SK-N-SH (cell line): ENCODE measurements around the gene AVPR2. TPM values are rescaled to one million over a fixed set of nuclear protein-coding genes. Genes with fewer than 3 reads are reported as not detected.

Experiments used
- CTCF ChIA-PET: fragments of 300-600, 350-600 bp; formaldehyde crosslinking; extraction: SDS; loops from one replicate; lab custom pipeline; 2021; lab: Yijun Ruan, JAX
- POLR2A ChIA-PET: fragments of 350-600 bp; sonication (Branson Sonifier 250); formaldehyde crosslinking; extraction: SDS; loops from one replicate; lab custom pipeline; 2020; ENCODE audit warnings: antibody characterized with exemption, inconsistent platforms; lab: Yijun Ruan, JAX
- DNase-seq: peaks from one replicate; pipeline ENCODE4 v3.0.0; 2012
- H2AFZ ChIP-seq: fragments of 200-600 bp; sonication (generic); 2 replicates; pipeline ENCODE4 v1.8.1; 2016; ENCODE audit warnings: antibody characterized with exemption, mild to moderate bottlenecking, low read depth
- H3F3A ChIP-seq: fragments of 200-600 bp; sonication (generic); replicated peaks from 2 replicates; pipeline ENCODE3; 2016; ENCODE audit warnings: antibody characterized with exemption, mild to moderate bottlenecking; ENCODE audit not compliant: insufficient read depth
- H3K27ac ChIP-seq, 2 experiments: fragments of 200-500 bp in 1 of 2; fragments of 200-600 bp in 1 of 2; sonication (Bioruptor generic) in 1 of 2; sonication (generic), shearing (Covaris generic) in 1 of 2; 2 replicates each; pipeline versions ENCODE4 v1.5.1 to v1.6.1; 2014 to 2016; ENCODE audit warnings: low read depth in 2 of 2, inconsistent platforms in 1 of 2, low read length in 1 of 2, mild to moderate bottlenecking in 1 of 2, mixed read lengths in 1 of 2
- H3K27me3 ChIP-seq: fragments of 200-600 bp; sonication (generic), shearing (Covaris generic); 2 replicates; pipeline ENCODE4 v1.6.1; 2016; ENCODE audit warnings: mixed run types; ENCODE audit not compliant: insufficient read depth
- H3K36me3 ChIP-seq, 2 experiments: fragments of 200-500 bp in 1 of 2; fragments of 200-600 bp in 1 of 2; sonication (Bioruptor generic) in 1 of 2; sonication (generic) in 1 of 2; replicated peaks in 1 of 2; 2 replicates each; pipeline versions ENCODE3 to v1.5.1; 2014 to 2016; ENCODE audit warnings: low read length in 1 of 2, mild to moderate bottlenecking in 1 of 2; ENCODE audit not compliant: insufficient read depth in 2 of 2, control insufficient read depth in 1 of 2
- H3K4me1 ChIP-seq, 2 experiments: fragments of 200-500 bp in 1 of 2; fragments of 200-600 bp in 1 of 2; sonication (Bioruptor generic) in 1 of 2; sonication (generic), shearing (Covaris generic) in 1 of 2; 2 replicates each; pipeline versions ENCODE4 v1.5.1 to v1.6.1; 2014 to 2016; ENCODE audit warnings: low read depth in 1 of 2, low read length in 1 of 2, mixed run types in 1 of 2; ENCODE audit not compliant: insufficient read depth in 2 of 2, control insufficient read depth in 1 of 2
- H3K4me2 ChIP-seq: fragments of 200-600 bp; sonication (generic), shearing (Covaris generic); 2 replicates; pipeline ENCODE4 v1.6.1; 2017; ENCODE audit warnings: mixed run types
- H3K4me3 ChIP-seq, 2 experiments: fragments of 200-500 bp in 1 of 2; fragments of 200-600 bp in 1 of 2; sonication (Bioruptor generic) in 1 of 2; sonication (generic), shearing (Covaris generic) in 1 of 2; 2 replicates each; pipeline versions ENCODE4 v1.5.1 to v1.8.1; 2014 to 2016; ENCODE audit warnings: low read depth in 2 of 2, inconsistent platforms in 1 of 2, low read length in 1 of 2, mild to moderate bottlenecking in 1 of 2, mixed read lengths in 1 of 2, moderate library complexity in 1 of 2
- H3K79me2 ChIP-seq: fragments of 200-600 bp; sonication (generic); 2 replicates; pipeline ENCODE4 v1.8.1; 2017; ENCODE audit warnings: mild to moderate bottlenecking; ENCODE audit not compliant: insufficient read depth
- H3K9ac ChIP-seq: fragments of 200-600 bp; sonication (generic); 2 replicates; pipeline ENCODE4 v1.6.1; 2017; ENCODE audit warnings: mixed run types
- H3K9me2 ChIP-seq: fragments of 200-600 bp; sonication (generic); 2 replicates; pipeline ENCODE4 v1.6.1; 2017; ENCODE audit warnings: mixed run types
- H3K9me3 ChIP-seq: fragments of 200-600 bp; sonication (generic); 2 replicates; pipeline ENCODE4 v1.6.1; 2017; ENCODE audit warnings: mixed run types, mild to moderate bottlenecking, moderate library complexity
- H4K20me1 ChIP-seq: fragments of 200-600 bp; sonication (generic); 2 replicates; pipeline ENCODE4 v1.6.1; 2017; ENCODE audit warnings: mild to moderate bottlenecking, mixed run types; ENCODE audit not compliant: insufficient read depth
- CTCF ChIP-seq: fragments of 200-600 bp; sonication (generic); IDR thresholded peaks from 2 replicates; pipeline ENCODE4 v1.6.1; 2017; ENCODE audit warnings: antibody characterized with exemption, mild to moderate bottlenecking, moderate library complexity
- EP300 ChIP-seq, 2 experiments: IDR thresholded peaks; 2 replicates each; pipeline versions ENCODE4 v1.4.0 to v1.6.1; 2012; ENCODE audit warnings: borderline replicate concordance in 1 of 2, low read depth in 1 of 2, low read length in 1 of 2
- EZH2phosphoT487 ChIP-seq: fragments of 200-600 bp; sonication (generic); IDR thresholded peaks from 2 replicates; pipeline ENCODE4 v1.6.1; 2017; ENCODE audit warnings: low read depth, mixed run types, mild to moderate bottlenecking, antibody characterized with exemption, moderate library complexity, borderline replicate concordance
- FOSL2 ChIP-seq: IDR thresholded peaks from 2 replicates; pipeline ENCODE4 v1.4.0; 2012; ENCODE audit warnings: low read depth, mild to moderate bottlenecking, moderate library complexity, borderline replicate concordance
- FOXJ3 ChIP-seq: sonication (generic); formaldehyde crosslinking; IDR thresholded peaks from 2 replicates; pipeline ENCODE4 v1.5.1; 2020; ENCODE audit warnings: mild to moderate bottlenecking, missing genetic modification reagents
- FOXM1 ChIP-seq: IDR thresholded peaks from 2 replicates; pipeline ENCODE4 v1.4.0; 2012; ENCODE audit warnings: low read depth, mild to moderate bottlenecking
- GABPA ChIP-seq: IDR thresholded peaks from 2 replicates; pipeline ENCODE4 v1.4.0; 2012; ENCODE audit warnings: low read depth, mild to moderate bottlenecking
- GATA2 ChIP-seq: sonication (generic); formaldehyde crosslinking; IDR thresholded peaks from 2 replicates; pipeline ENCODE4 v1.5.0; 2020; ENCODE audit warnings: mild to moderate bottlenecking, missing genetic modification reagents
- IRF3 ChIP-seq: fragments of 150-350 bp; IDR thresholded peaks from 2 replicates; pipeline ENCODE4 v1.6.1; 2016; ENCODE audit warnings: mild to moderate bottlenecking, low read depth, low read length
- MEF2A ChIP-seq: IDR thresholded peaks from 2 replicates; pipeline ENCODE4 v1.4.0; 2012; ENCODE audit warnings: low read depth, borderline replicate concordance
- NRF1 ChIP-seq: IDR thresholded peaks from 2 replicates; pipeline ENCODE4 v1.6.1; 2012; ENCODE audit warnings: low read depth, mild to moderate bottlenecking, low read length
- RXRA ChIP-seq: IDR thresholded peaks from 2 replicates; pipeline ENCODE4 v1.4.0; 2012; ENCODE audit warnings: low read depth, mild to moderate bottlenecking, borderline replicate concordance
- SIN3A ChIP-seq: IDR thresholded peaks from 2 replicates; pipeline ENCODE4 v1.6.1; 2012; ENCODE audit warnings: low read depth, mild to moderate bottlenecking, low read length, moderate library complexity, borderline replicate concordance
- TAF1 ChIP-seq: IDR thresholded peaks from 2 replicates; pipeline ENCODE4 v1.6.1; 2012; ENCODE audit warnings: low read depth, mild to moderate bottlenecking, low read length, moderate library complexity, borderline replicate concordance
- USF2 ChIP-seq: fragments of 150-350 bp; IDR thresholded peaks from 2 replicates; pipeline ENCODE4 v1.6.1; 2017; ENCODE audit warnings: antibody characterized with exemption, low read length, low read depth, borderline replicate concordance
- ZBTB33 ChIP-seq: IDR thresholded peaks from 2 replicates; pipeline ENCODE4 v1.4.0; 2012; ENCODE audit warnings: low read depth, borderline replicate concordance
- WGBS: methylation state at CpG from one replicate; pipeline ENCODE4 v1.1.6; 2017; ENCODE audit warnings: low lambda C conversion rate; 5-methylcytosine and 5-hydroxymethylcytosine counted together
- polyA plus RNA-seq, 3 experiments: library from polyadenylated mRNA; depleted of rRNA; stranded (reverse); fragments of >200 nt; gene quantifications; 2 replicates each; pipeline ENCODE4 v1.2.3, GENCODE V29; 2012
- TF ChIP-seq, protein P1 (sequence below): IDR thresholded peaks from 2 replicates; pipeline ENCODE4; 2012
- TF ChIP-seq, protein P2 (sequence below): IDR thresholded peaks from 2 replicates; pipeline ENCODE4 v1.4.0; 2012; ENCODE audit warnings: low read depth

AVPR2 gene
- polyA plus RNA-seq, 1 of the 3 experiments (the other 2 are of a cell fraction): not detected

DNA sequence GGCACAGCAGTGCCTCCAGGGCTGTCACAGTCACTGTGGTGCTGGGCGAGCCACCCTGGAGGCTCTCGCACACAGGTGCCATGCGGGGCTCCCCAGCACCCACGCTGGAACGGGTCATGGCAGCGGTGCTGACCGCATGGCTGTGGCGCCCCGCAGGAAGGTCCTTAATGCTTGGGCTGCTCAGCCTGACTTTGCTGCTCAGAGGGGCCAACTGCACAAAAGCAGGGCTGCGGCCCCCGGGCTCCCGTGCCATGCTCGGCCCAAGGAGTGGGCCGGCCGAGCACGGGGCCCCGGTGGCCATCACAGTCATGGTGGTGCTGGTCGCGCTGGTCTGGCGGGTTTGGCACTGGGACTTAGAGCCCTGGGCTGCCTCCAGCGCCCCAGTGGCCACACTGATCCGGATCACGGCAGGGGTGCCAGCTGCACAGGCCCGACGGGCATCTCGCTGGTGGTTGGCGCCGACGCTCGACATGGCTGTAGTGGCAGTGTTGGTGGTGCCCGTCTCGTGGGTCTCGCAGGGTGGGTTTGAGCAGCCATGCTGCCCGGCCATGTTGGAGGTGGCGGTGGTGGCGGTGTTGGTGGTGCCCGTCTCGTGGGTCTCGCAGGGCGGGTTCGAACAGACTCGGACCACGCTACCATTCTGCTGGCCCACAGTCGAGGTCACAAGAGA lies 50.2 kb downstream of the AVPR2 start:
- CTCF ChIA-PET: no interaction called here
- H3K36me3 ChIP-seq: peaks cover 13 to 98% of the 10 kb centered on the region in 2 experiments
- 98% methylated on average over 9 of the region's 44 CpGs for WGBS

GRCh38 chrX:153955228-153955732 lies 50.8 kb downstream of the AVPR2 start:
- no peaks in the 10 kb centered on the region for H3K27me3 ChIP-seq
- no peak overlapping the region for H3K27ac ChIP-seq
- no peak overlapping the region for H3K4me2 ChIP-seq
- POLR2A ChIA-PET: no interaction called here
- DNase-seq: no peak
- CTCF ChIA-PET: no interaction called here
- peaks cover 13 to 98% of the 10 kb centered on the region in 2 experiments for H3K36me3 ChIP-seq
- no peak overlapping the region for H2AFZ ChIP-seq
- no peaks in the 10 kb centered on the region for H3K9me3 ChIP-seq
- H3K9ac ChIP-seq: no peak overlapping the region
- no peaks in the 10 kb centered on the region; a peak in 1 of 4 replicates for H3K4me1 ChIP-seq
- no peak overlapping the region for H3K4me3 ChIP-seq
- peaks cover 5% of the 10 kb centered on the region; the same call in 1 of the 2 replicates for H4K20me1 ChIP-seq
- WGBS: 98% methylated on average over 7 of the region's 12 CpGs
- H3F3A ChIP-seq: no peaks in the 10 kb centered on the region
- H3K79me2 ChIP-seq: no peaks in the 10 kb centered on the region
- H3K9me2 ChIP-seq: no peaks in the 10 kb centered on the region
- TF ChIP-seq EP300 (IDR thresholded peaks at IDR 0.05; ENCODE audit: borderline replicate concordance in 1 of 2, low read depth in 1 of 2, low read length in 1 of 2): no peak
- TF ChIP-seq RXRA: no peak
- TF ChIP-seq NRF1: no peak
- no peak for TF ChIP-seq SIN3A
- no peak for TF ChIP-seq GATA2 (CRISPR knock-in tag)
- no peak for TF ChIP-seq MEF2A
- no peak for TF ChIP-seq FOXM1
- TF ChIP-seq FOXJ3 (CRISPR knock-in tag): no peak
- TF ChIP-seq CTCF: no peak
- TF ChIP-seq, protein P1, sequence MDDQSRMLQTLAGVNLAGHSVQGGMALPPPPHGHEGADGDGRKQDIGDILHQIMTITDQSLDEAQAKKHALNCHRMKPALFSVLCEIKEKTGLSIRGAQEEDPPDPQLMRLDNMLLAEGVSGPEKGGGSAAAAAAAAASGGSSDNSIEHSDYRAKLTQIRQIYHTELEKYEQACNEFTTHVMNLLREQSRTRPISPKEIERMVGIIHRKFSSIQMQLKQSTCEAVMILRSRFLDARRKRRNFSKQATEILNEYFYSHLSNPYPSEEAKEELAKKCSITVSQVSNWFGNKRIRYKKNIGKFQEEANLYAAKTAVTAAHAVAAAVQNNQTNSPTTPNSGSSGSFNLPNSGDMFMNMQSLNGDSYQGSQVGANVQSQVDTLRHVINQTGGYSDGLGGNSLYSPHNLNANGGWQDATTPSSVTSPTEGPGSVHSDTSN: no peak
- no peak for TF ChIP-seq IRF3
- TF ChIP-seq, protein P2, sequence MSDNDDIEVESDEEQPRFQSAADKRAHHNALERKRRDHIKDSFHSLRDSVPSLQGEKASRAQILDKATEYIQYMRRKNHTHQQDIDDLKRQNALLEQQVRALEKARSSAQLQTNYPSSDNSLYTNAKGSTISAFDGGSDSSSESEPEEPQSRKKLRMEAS: no peak
- no peak for TF ChIP-seq TAF1
- TF ChIP-seq ZBTB33: no peak
- TF ChIP-seq GABPA: no peak

More for the DNA sequence above, 50.2 kb downstream of the AVPR2 start:
- no peak overlapping the region for H3K4me3 ChIP-seq
- no peaks in the 10 kb centered on the region for H3K27me3 ChIP-seq
- no peak overlapping the region for H3K27ac ChIP-seq
- H4K20me1 ChIP-seq: peaks cover 5% of the 10 kb centered on the region; the same call in 1 of the 2 replicates
- no peak for TF ChIP-seq FOXJ3 (CRISPR knock-in tag)
- no peak for TF ChIP-seq FOSL2
- TF ChIP-seq GABPA: no peak
- no peak for TF ChIP-seq FOXM1
- TF ChIP-seq EZH2phosphoT487: no peak
- TF ChIP-seq MEF2A: no peak
- TF ChIP-seq USF2: no peak
- H3K9me3 ChIP-seq: no peaks in the 10 kb centered on the region
- H3K9ac ChIP-seq: no peak overlapping the region
- H3K9me2 ChIP-seq: no peaks in the 10 kb centered on the region
- no peak overlapping the region for H3K4me2 ChIP-seq
- no peaks in the 10 kb centered on the region; a peak in 1 of 4 replicates for H3K4me1 ChIP-seq
- POLR2A ChIA-PET: no interaction called here
- no peaks in the 10 kb centered on the region for H3K79me2 ChIP-seq
- H3F3A ChIP-seq: no peaks in the 10 kb centered on the region
- DNase-seq: no peak
- no peak overlapping the region for H2AFZ ChIP-seq
